Effector memory CD8-positive, alpha-beta T cell (primary cell): ENCODE data around the gene SLC7A4.
"Not testable (repeated sequence)": the region's sequence is repeated elsewhere in the genome, so short reads cannot be mapped to it uniquely, and the experiment has no call there.

Source experiments
- ATAC-seq: fragments of 150-1000 bp; cut with Tn5 transposase; replicated peaks from 2 replicates; pipeline ENCODE4 v1.10.0; 2021; ENCODE audit warnings: mild to moderate bottlenecking, moderate library complexity
- DNase-seq, 3 experiments: peaks; one replicate each; pipeline ENCODE4 v3.0.0; 2021
- H3K27ac Mint-ChIP-seq, 2 donors: one replicate each; pipeline ENCODE4 v1.8.0; 2022; ENCODE audit warnings: mild to moderate bottlenecking in 2 of 2, mixed read lengths in 2 of 2, moderate library complexity in 2 of 2
- H3K27me3 Mint-ChIP-seq, 2 donors: one replicate each; pipeline ENCODE4 v1.8.0; 2022; ENCODE audit warnings: mixed read lengths in 2 of 2
- H3K36me3 Mint-ChIP-seq: one replicate; pipeline ENCODE4 v1.8.0; 2022; ENCODE audit warnings: mild to moderate bottlenecking, moderate library complexity, mixed read lengths; ENCODE audit not compliant: insufficient read depth
- H3K4me1 Mint-ChIP-seq, 2 donors: one replicate each; pipeline ENCODE4 v1.8.0; 2022; ENCODE audit warnings: low read depth in 2 of 2, mixed read lengths in 2 of 2
- H3K4me3 Mint-ChIP-seq, 2 donors: one replicate each; pipeline ENCODE4 v1.8.0; 2022; ENCODE audit warnings: mild to moderate bottlenecking in 2 of 2, mixed read lengths in 2 of 2, moderate library complexity in 2 of 2
- H3K9me3 Mint-ChIP-seq, 2 donors: one replicate each; pipeline ENCODE4 v1.8.0; 2022; ENCODE audit warnings: mixed read lengths in 2 of 2

Gene SLC7A4

GRCh38 chr22:21054714-21055563 is 22.6 kb upstream of the SLC7A4 start:
- peak overlapping the region in 1 of 2 donors; percentile 65 for H3K27ac Mint-ChIP-seq
- no peaks in the 10 kb centered on the region for H3K36me3 Mint-ChIP-seq
- no peak for ATAC-seq
- H3K27me3 Mint-ChIP-seq = peaks cover 8 to 48% of the 10 kb centered on the region in 2 donors
- no peaks in the 10 kb centered on the region for H3K9me3 Mint-ChIP-seq
- DNase-seq = no peak
- peaks cover 10 to 15% of the 10 kb centered on the region in 2 donors for H3K4me1 Mint-ChIP-seq
- H3K4me3 Mint-ChIP-seq = no peak overlapping the region

- Mint-ChIP-seq H3K27me3 (peaks cover 8 to 48% of the 10 kb centered on the region in 2 donors), H3K36me3 (no peaks in the 10 kb centered on the region), H3K4me3 (no peak overlapping the region), H3K27ac (no peak overlapping the region), H3K4me1 (peaks cover 10 to 15% of the 10 kb centered on the region in 2 donors), H3K9me3 (no peaks in the 10 kb centered on the region)
- ATAC-seq = no peak
- DNase-seq = no peak
Measured at GRCh38 chr22:21054046-21054713, 21.8 kb upstream of the SLC7A4 start.

GRCh38 chr22:21052715-21053459 is 20.5 kb upstream of the SLC7A4 start:
- Mint-ChIP-seq H3K27me3 (peaks cover 8 to 48% of the 10 kb centered on the region in 2 donors), H3K36me3 (no peaks in the 10 kb centered on the region), H3K27ac (peak overlapping the region in 1 of 2 donors; percentile 38), H3K4me3 (no peak overlapping the region), H3K9me3 (no peaks in the 10 kb centered on the region), H3K4me1 (peaks cover 10 to 15% of the 10 kb centered on the region in 2 donors)
- ATAC-seq = no peak
- DNase-seq = no peak

GRCh38 chr22:21051831-21052400 is 19.6 kb upstream of the SLC7A4 start:
- H3K27ac Mint-ChIP-seq = peak overlapping the region; percentile 18 to 27
- no peaks in the 10 kb centered on the region for H3K36me3 Mint-ChIP-seq
- DNase-seq = no peak
- H3K4me3 Mint-ChIP-seq = no peak overlapping the region
- peaks cover 10 to 15% of the 10 kb centered on the region in 2 donors for H3K4me1 Mint-ChIP-seq
- no peak for ATAC-seq
- no peaks in the 10 kb centered on the region for H3K9me3 Mint-ChIP-seq
- H3K27me3 Mint-ChIP-seq = peaks cover 6 to 43% of the 10 kb centered on the region in 2 donors

GRCh38 chr22:21051145-21051830 is 18.9 kb upstream of the SLC7A4 start:
- Mint-ChIP-seq H3K9me3 (no peaks in the 10 kb centered on the region), H3K4me3 (no peak overlapping the region), H3K27ac (peak overlapping the region; percentile 18 to 27), H3K36me3 (no peaks in the 10 kb centered on the region), H3K4me1 (peaks cover 10% of the 10 kb centered on the region in 2 donors), H3K27me3 (peaks cover 0 to 37% of the 10 kb centered on the region in 2 donors)
- ATAC-seq (no peak), DNase-seq (no peak)

GRCh38 chr22:21048965-21049364 is 16.6 kb upstream of the SLC7A4 start:
- peaks cover 7 to 32% of the 10 kb centered on the region in 2 donors for H3K27me3 Mint-ChIP-seq
- H3K9me3 Mint-ChIP-seq, H3K36me3 Mint-ChIP-seq: not testable (repeated sequence)

DNA sequence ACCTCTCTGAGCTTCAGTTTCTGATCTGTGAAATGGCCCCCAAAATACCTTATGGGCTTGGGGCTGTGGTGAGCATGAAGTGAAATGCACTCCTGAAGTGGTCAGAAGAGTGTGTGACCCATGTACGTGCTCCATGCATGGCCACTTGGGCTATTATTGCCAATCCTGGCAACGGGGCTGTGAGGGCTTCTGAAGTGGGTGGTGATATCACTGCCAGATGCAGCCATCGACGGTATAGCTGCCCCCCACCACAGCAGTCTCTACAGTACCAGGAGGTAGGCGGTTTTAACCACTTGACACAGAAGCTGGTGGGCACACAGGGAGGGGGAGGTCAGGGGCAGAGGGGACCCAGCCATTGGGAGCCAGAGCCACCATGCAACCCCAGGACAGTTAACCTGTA is 16.1 kb upstream of the SLC7A4 start:
- H3K36me3 Mint-ChIP-seq, H3K27ac Mint-ChIP-seq, H3K9me3 Mint-ChIP-seq, ATAC-seq, DNase-seq, H3K4me3 Mint-ChIP-seq: not testable (repeated sequence)
- peaks cover 8 to 32% of the 10 kb centered on the region in 2 donors for H3K27me3 Mint-ChIP-seq
- peaks cover 18 to 24% of the 10 kb centered on the region in 2 donors for H3K4me1 Mint-ChIP-seq

More at GRCh38 chr22:21048965-21049364, 16.6 kb upstream of the SLC7A4 start:
- peaks cover 14 to 19% of the 10 kb centered on the region in 2 donors for H3K4me1 Mint-ChIP-seq
- ATAC-seq, H3K27ac Mint-ChIP-seq, DNase-seq, H3K4me3 Mint-ChIP-seq: not testable (repeated sequence)

GRCh38 chr22:21047730-21048129 is 15.4 kb upstream of the SLC7A4 start:
- Mint-ChIP-seq H3K4me3 (no peak overlapping the region), H3K27ac (peak overlapping the region in 1 of 2 donors; percentile 10), H3K4me1 (peaks cover 25 to 28% of the 10 kb centered on the region in 2 donors), H3K27me3 (peaks cover 16 to 32% of the 10 kb centered on the region in 2 donors), H3K9me3 (no peaks in the 10 kb centered on the region), H3K36me3 (peaks cover 6% of the 10 kb centered on the region)
- DNase-seq (no peak), ATAC-seq (no peak)

DNA sequence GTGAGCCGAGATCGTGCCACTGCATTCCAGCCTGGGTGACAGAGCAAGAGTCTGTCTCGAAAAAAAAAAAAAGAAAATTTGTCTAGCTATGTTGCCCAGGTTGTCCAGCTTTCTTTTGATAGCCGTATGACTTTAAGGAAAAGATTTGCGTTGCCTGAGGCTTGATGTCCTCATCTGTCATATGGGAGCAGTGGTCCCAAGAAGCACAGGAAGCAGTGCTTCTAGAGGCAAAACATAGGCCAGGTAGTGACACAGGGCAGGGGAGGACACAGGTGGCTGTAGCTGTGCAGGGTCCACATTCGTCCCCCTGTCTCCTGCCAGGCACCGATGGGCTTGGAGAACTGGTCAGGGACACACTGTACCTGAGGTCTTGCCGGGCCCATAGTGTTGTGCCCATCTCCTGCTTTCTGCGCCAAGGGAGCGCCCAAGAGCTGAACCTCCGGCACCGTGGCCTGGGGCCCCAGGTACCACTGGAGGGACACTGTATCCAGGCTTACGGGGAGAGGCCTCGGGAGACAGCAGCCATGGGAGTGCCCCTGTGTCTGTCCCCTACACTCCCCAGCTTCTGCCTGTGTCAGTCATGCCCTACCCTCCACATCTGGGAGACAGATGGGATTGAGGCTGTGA is 14.8 kb upstream of the SLC7A4 start:
- peaks cover 18 to 37% of the 10 kb centered on the region in 2 donors for H3K27me3 Mint-ChIP-seq

DNA sequence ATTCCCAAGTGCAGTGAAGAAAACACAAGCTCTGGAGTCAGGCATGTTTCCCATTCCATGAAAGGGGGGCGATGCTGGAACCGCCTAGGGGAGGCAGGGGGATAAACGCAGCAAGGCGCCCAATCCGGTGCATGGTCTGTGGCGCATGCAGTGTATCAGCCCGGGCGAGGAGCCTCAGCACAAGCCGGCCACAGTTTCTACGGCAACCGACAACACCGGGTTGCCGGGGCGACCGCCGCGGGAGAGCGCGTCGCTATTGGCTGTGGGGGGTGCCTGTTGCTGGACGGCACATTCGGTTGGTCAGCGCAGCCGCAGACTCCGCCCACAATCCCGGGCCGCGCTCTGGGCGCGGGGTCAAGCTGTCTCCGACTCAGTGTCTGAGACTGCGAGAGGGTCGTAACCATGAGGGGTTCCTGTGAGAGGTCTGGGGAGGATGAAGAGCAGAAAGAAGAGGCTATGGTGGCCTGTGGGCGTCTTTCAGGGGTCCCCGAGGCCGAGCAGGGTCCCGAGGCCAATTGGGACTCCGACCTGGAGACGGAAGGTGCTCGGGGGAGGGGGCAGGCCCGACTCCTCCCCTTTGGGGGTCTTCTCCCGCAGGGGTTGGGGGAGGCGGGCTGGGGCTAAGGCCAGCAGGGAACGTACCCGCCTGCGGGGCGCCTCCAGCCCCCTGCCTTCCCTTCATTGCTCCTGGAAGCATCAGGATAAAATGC is 13.4 kb upstream of the SLC7A4 start, which contains the start of gene LRRC74B:
LRRC74B (plus strand) TSS at position 362 of the 710 bp plus-strand sequence; CDS start at position 403, 41 bp downstream.
- ATAC-seq (peak; percentile 96), DNase-seq (peak; percentile 56 to 62 (median 60))
- no peaks in the 10 kb centered on the region for H3K9me3 Mint-ChIP-seq
- peak within 1 kb of the TSS; percentile 60 to 80 for H3K4me3 Mint-ChIP-seq
- H3K27ac Mint-ChIP-seq = peak within 1 kb of the TSS; percentile 93 to 95
- peaks cover 18 to 40% of the 10 kb centered on the region in 2 donors for H3K27me3 Mint-ChIP-seq
- H3K4me1 Mint-ChIP-seq = peaks cover 24 to 25% of the 10 kb centered on the region in 2 donors
- peaks cover 6% of the 10 kb centered on the region for H3K36me3 Mint-ChIP-seq

More for the DNA sequence above, 14.8 kb upstream of the SLC7A4 start:
- peaks cover 25 to 28% of the 10 kb centered on the region in 2 donors for H3K4me1 Mint-ChIP-seq
- peak overlapping the region in 1 of 2 donors; percentile 10 for H3K27ac Mint-ChIP-seq
- H3K9me3 Mint-ChIP-seq = no peaks in the 10 kb centered on the region
- ATAC-seq (no peak), DNase-seq (no peak)
- H3K4me3 Mint-ChIP-seq = no peak overlapping the region
- peaks cover 6% of the 10 kb centered on the region for H3K36me3 Mint-ChIP-seq

GRCh38 chr22:21044931-21045584 is 12.7 kb upstream of the SLC7A4 start:
- H3K36me3 Mint-ChIP-seq = peaks cover 6% of the 10 kb centered on the region
- H3K4me1 Mint-ChIP-seq = peaks cover 24 to 25% of the 10 kb centered on the region in 2 donors
- DNase-seq (no peak), ATAC-seq (peak; percentile 25)
- peak overlapping the region; percentile 93 to 95 for H3K27ac Mint-ChIP-seq
- H3K27me3 Mint-ChIP-seq = peaks cover 18 to 40% of the 10 kb centered on the region in 2 donors
- no peaks in the 10 kb centered on the region for H3K9me3 Mint-ChIP-seq
- H3K4me3 Mint-ChIP-seq = peak overlapping the region; percentile 60 to 80
